OCI-LY7 (cell line): ENCODE measurements around the gene TMEM191C.
"Not testable (repeated sequence)": the region's sequence is repeated elsewhere in the genome, so short reads cannot be mapped to it uniquely, and the experiment has no call there.

ENCODE experiments used
- CTCF ChIP-seq: fragments of 200-600 bp; sonication (generic); conservative IDR thresholded peaks from 2 replicates; pipeline ENCODE4 v1.5.1; 2014; ENCODE audit warnings: mild to moderate bottlenecking, antibody characterized with exemption, low read length, moderate library complexity, mixed read lengths
- EZH2phosphoT487 ChIP-seq: fragments of 200-600 bp; sonication (generic); IDR thresholded peaks from 2 replicates; pipeline ENCODE4 v1.6.1; 2018; ENCODE audit warnings: low read depth, borderline replicate concordance, mild to moderate bottlenecking, mixed run types, antibody characterized with exemption, low read length, moderate library complexity, mixed read lengths

GRCh38 chr22:21490556-21490955 lies 23.4 kb downstream of the TMEM191C start:
- not testable (repeated sequence) for TF ChIP-seq CTCF, EZH2phosphoT487
